Endodermal cell (in vitro differentiated cells): ENCODE results near the gene ZFAND3. TPM values are rescaled to one million over a fixed set of nuclear protein-coding genes. Genes with fewer than 3 reads are reported as not detected.

ENCODE experiments used
- DNase-seq: peaks from one replicate; pipeline ENCODE4 v3.0.0-alpha.2; 2017
- H3K27ac ChIP-seq: 2 replicates; pipeline ENCODE4 v1.5.1; 2013; ENCODE audit warnings: mild to moderate bottlenecking, low read depth, low read length, moderate library complexity
- H3K27me3 ChIP-seq: 2 replicates; pipeline ENCODE4 v1.6.1; 2013; ENCODE audit warnings: mild to moderate bottlenecking, low read length, moderate library complexity; ENCODE audit not compliant: insufficient read depth, control insufficient read depth, poor library complexity, severe bottlenecking
- H3K36me3 ChIP-seq: 2 replicates; pipeline ENCODE4 v1.7.0; 2013; ENCODE audit warnings: mild to moderate bottlenecking, low read length, moderate library complexity; ENCODE audit not compliant: control insufficient read depth, insufficient read depth
- H3K4me1 ChIP-seq: one replicate; pipeline ENCODE4 v1.7.0; 2013; ENCODE audit warnings: low read length; ENCODE audit not compliant: control insufficient read depth, insufficient read depth
- H3K4me3 ChIP-seq: 2 replicates; pipeline ENCODE4 v1.5.1; 2013; ENCODE audit warnings: mild to moderate bottlenecking, low read length, moderate library complexity
- H3K9ac ChIP-seq: 2 replicates; pipeline ENCODE4 v1.6.1; 2013; ENCODE audit warnings: mild to moderate bottlenecking, low read length, moderate library complexity; ENCODE audit not compliant: poor library complexity, severe bottlenecking; ENCODE audit errors: extremely low read depth
- H3K9me3 ChIP-seq: 2 replicates; pipeline ENCODE4 v1.6.1; 2013; ENCODE audit warnings: mild to moderate bottlenecking, low read length, moderate library complexity; ENCODE audit not compliant: control insufficient read depth
- H3K27ac Mint-ChIP-seq: 2 replicates; pipeline ENCODE4 v1.8.0; 2020; ENCODE audit warnings: mixed read lengths
- H3K27me3 Mint-ChIP-seq: 2 replicates; pipeline ENCODE4 v1.8.0; 2021; ENCODE audit warnings: mild to moderate bottlenecking, mixed read lengths; ENCODE audit not compliant: insufficient read depth
- H3K36me3 Mint-ChIP-seq: 2 replicates; pipeline ENCODE4 v1.8.0; 2020; ENCODE audit warnings: low read depth, mixed read lengths
- H3K4me1 Mint-ChIP-seq: 2 replicates; pipeline ENCODE4 v1.8.0; 2020; ENCODE audit warnings: mixed read lengths
- H3K4me3 Mint-ChIP-seq: 2 replicates; pipeline ENCODE4 v1.8.0; 2020; ENCODE audit warnings: mild to moderate bottlenecking, moderate library complexity, mixed read lengths
- H3K9me3 Mint-ChIP-seq: 2 replicates; pipeline ENCODE4 v1.8.0; 2020; ENCODE audit warnings: mild to moderate bottlenecking, mixed read lengths
- CTCF ChIP-seq: fragments of 200-600 bp; sonication (generic); conservative IDR thresholded peaks from 2 replicates; pipeline ENCODE4 v1.5.0; 2021; ENCODE audit warnings: antibody characterized with exemption, mild to moderate bottlenecking
- WGBS, 2 experiments: methylation state at CpG; one replicate each; pipeline versions ENCODE4 v1.1.5 to v1.1.7; 2013; ENCODE audit warnings: missing lambda C conversion rate in 2 of 2, mixed read lengths in 1 of 2; ENCODE audit not compliant: insufficient coverage in 1 of 2, insufficient read length in 1 of 2; 5-methylcytosine and 5-hydroxymethylcytosine counted together
- total RNA-seq, 2 donors: library from RNA; stranded (reverse); fragmentation: NEBNext Ultra II Directional in 1 of 2; extraction: Animal tissue kit (Norgen Biotek cat#: 25700) in 1 of 2; gene quantifications; 2 replicates in 1 of 2; 3 replicates in 1 of 2; pipeline ENCODE4 v1.2.1, GENCODE V29; 2021

ZFAND3 gene
- total RNA-seq, 2 donors from 2014 or later = 67.1 to 86.2 TPM

- DNase-seq = no peak
- no peak overlapping the region for H3K27ac ChIP-seq
- peaks cover 8% of the 10 kb centered on the region for H3K9me3 ChIP-seq
- no peaks in the 10 kb centered on the region for H3K4me1 ChIP-seq
- H3K27ac Mint-ChIP-seq = no peak overlapping the region
- peaks cover 7% of the 10 kb centered on the region for H3K4me1 Mint-ChIP-seq
- H3K27me3 ChIP-seq = no peaks in the 10 kb centered on the region
- H3K36me3 Mint-ChIP-seq = no peaks in the 10 kb centered on the region
- no peak for TF ChIP-seq CTCF
- no peaks in the 10 kb centered on the region for H3K27me3 Mint-ChIP-seq
- H3K4me3 ChIP-seq = no peak overlapping the region
- H3K4me3 Mint-ChIP-seq = no peak overlapping the region
- H3K9ac ChIP-seq = no peak overlapping the region
- H3K9me3 Mint-ChIP-seq = peaks cover 2% of the 10 kb centered on the region
- no peaks in the 10 kb centered on the region for H3K36me3 ChIP-seq
These were observed 210.9 kb downstream of the ZFAND3 start for GRCh38 chr6:38030380-38030779.

GRCh38 chr6:38032797-38033196, 213.3 kb downstream of the ZFAND3 start:
- Histone ChIP-seq H3K4me3 (no peak overlapping the region), H3K27ac (no peak overlapping the region), H3K27me3 (no peaks in the 10 kb centered on the region), H3K9me3 (peaks cover 8% of the 10 kb centered on the region), H3K36me3 (no peaks in the 10 kb centered on the region), H3K9ac (no peak overlapping the region), H3K4me1 (no peaks in the 10 kb centered on the region)
- WGBS, 2 experiments = 77 to 91% methylated on average over 1 of the region's 1 CpG
- H3K27me3 Mint-ChIP-seq = no peaks in the 10 kb centered on the region
- H3K36me3 Mint-ChIP-seq = peaks cover 2% of the 10 kb centered on the region
- H3K27ac Mint-ChIP-seq = no peak overlapping the region
- peaks cover 2% of the 10 kb centered on the region for H3K9me3 Mint-ChIP-seq
- TF ChIP-seq CTCF = no peak
- no peak for DNase-seq
- H3K4me3 Mint-ChIP-seq = no peak overlapping the region
- H3K4me1 Mint-ChIP-seq = peaks cover 3% of the 10 kb centered on the region

- no peak overlapping the region for H3K27ac Mint-ChIP-seq
- H3K4me1 Mint-ChIP-seq = peaks cover 2% of the 10 kb centered on the region
- H3K4me3 Mint-ChIP-seq = no peak overlapping the region
- 92% methylated on average over 1 of the region's 1 CpG; no CpG with 5 or more reads in 1 of the 2 experiments for WGBS, 2 experiments
- no peak for TF ChIP-seq CTCF
- no peak overlapping the region for H3K9ac ChIP-seq
- DNase-seq = no peak
- no peaks in the 10 kb centered on the region for H3K27me3 ChIP-seq
- H3K4me1 ChIP-seq = no peaks in the 10 kb centered on the region
- H3K36me3 ChIP-seq = no peaks in the 10 kb centered on the region
- peaks cover 2% of the 10 kb centered on the region for H3K9me3 Mint-ChIP-seq
- H3K36me3 Mint-ChIP-seq = peaks cover 2% of the 10 kb centered on the region
- H3K4me3 ChIP-seq = no peak overlapping the region
- H3K9me3 ChIP-seq = peaks cover 8% of the 10 kb centered on the region
- no peaks in the 10 kb centered on the region for H3K27me3 Mint-ChIP-seq
- no peak overlapping the region for H3K27ac ChIP-seq
These were observed 214.0 kb downstream of the ZFAND3 start for GRCh38 chr6:38033442-38033982.
